Coronary artery (tissue), 2 donors: ENCODE measurements around the gene WDR74.
"Not testable (repeated sequence)": the region's sequence is repeated elsewhere in the genome, so short reads cannot be mapped to it uniquely, and the experiment has no call there.

Experiments used
- DNase-seq: peaks from one replicate; pipeline ENCODE4 v3.0.0-alpha.2; 2017; ENCODE audit warnings: low spot score
- H3K27ac ChIP-seq, 2 donors: fragments of 200-600 bp; sonication (generic); one replicate each; pipeline ENCODE4 v1.5.1; 2016 to 2019
- H3K4me3 ChIP-seq: fragments of 200-600 bp; sonication (generic); 2 replicates; pipeline ENCODE4 v1.5.1; 2016; ENCODE audit warnings: mild to moderate bottlenecking, moderate library complexity
- TF ChIP-seq, protein P1 (sequence below): fragments of 200-600 bp; sonication (generic); IDR thresholded peaks from one replicate; pipeline ENCODE4 v1.5.1; 2019; ENCODE audit warnings: antibody characterized with exemption

The WDR74 gene

DNA sequence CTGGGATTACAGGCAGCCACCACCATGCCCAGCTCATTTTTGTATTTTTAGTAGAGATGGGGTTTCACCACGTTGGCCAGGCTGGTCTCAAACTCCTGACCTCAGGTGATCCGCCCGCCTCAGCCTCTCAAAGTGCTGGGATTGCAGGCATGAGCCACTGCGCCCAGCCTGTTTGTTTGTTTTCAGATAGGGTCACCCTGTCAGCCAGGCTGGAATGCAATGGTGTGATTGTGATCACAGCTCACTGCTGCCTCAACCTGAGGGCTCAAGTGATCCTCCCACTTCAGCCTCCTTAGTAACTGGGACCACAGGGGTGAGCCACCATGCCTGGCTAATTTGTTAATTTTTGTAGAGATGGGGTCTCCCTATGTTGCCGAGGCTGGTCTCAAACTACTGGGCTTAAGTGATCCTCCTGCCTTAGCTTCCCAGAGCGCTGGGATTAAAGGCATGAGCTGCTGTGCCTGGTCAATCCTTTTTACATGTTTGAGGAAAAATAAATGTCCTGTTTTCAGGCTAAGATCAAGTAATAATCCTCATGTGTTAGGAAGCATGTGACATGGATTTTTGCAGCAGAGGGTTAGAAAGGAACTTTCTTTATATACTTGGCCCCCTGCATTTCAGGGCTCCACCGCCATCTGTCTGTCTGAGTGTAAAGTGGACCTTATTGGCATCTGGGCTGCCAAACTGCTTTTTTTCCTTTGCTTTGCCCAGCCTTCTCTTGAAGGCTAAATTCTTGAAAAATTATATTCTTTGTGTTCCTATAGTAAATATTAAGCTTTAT lies 36.5 kb upstream of the WDR74 start:
- Histone ChIP-seq H3K27ac (no peak overlapping the region), H3K4me3 (no peak overlapping the region)
- TF ChIP-seq, protein P1, sequence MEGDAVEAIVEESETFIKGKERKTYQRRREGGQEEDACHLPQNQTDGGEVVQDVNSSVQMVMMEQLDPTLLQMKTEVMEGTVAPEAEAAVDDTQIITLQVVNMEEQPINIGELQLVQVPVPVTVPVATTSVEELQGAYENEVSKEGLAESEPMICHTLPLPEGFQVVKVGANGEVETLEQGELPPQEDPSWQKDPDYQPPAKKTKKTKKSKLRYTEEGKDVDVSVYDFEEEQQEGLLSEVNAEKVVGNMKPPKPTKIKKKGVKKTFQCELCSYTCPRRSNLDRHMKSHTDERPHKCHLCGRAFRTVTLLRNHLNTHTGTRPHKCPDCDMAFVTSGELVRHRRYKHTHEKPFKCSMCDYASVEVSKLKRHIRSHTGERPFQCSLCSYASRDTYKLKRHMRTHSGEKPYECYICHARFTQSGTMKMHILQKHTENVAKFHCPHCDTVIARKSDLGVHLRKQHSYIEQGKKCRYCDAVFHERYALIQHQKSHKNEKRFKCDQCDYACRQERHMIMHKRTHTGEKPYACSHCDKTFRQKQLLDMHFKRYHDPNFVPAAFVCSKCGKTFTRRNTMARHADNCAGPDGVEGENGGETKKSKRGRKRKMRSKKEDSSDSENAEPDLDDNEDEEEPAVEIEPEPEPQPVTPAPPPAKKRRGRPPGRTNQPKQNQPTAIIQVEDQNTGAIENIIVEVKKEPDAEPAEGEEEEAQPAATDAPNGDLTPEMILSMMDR = no peak
- no peak for DNase-seq

DNA sequence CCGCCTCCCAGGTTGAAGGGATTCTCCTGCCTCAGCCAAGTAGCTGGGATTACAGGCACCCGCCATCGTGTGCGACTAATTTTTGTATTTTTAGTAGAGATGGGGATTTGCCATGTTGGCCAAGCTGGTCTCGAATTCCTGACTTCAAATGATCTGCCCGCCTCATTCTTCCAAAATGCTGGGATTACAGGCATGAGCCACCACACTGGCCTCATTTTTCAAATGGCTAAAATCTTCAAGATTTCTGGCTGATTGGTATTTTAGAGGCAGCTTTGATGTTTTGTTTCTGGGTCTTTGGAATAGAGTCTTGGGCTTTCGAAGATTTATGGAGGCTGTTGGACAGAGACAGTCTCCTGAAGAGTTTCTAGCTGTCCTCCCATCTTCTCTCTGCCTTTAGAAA lies 35.5 kb upstream of the WDR74 start:
- no peak for DNase-seq
- H3K27ac ChIP-seq = no peak overlapping the region
- no peak overlapping the region for H3K4me3 ChIP-seq
- TF ChIP-seq, protein P1 = no peak

DNA sequence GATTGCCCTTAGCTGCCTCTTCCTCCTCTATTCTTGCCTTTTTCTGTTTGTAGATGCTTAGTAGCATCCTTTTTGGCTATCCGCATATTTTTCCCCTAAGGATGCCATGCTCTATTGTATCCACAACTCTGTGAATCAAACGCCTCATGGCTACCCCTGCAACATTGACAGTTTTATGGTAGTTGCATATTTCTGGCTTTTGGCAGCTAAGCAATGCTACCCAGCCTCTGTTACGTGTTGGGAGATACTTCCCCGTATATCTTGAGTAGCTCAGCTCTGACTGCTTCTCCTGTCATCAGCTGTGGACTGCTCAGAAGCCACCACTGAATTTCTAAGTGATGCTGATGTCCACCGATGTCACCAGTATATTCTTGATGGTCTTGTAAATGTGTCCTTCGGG lies 26.2 kb upstream of the WDR74 start:
- no peak overlapping the region for H3K27ac ChIP-seq
- TF ChIP-seq, protein P1 = no peak
- no peak overlapping the region for H3K4me3 ChIP-seq
- no peak for DNase-seq

DNA sequence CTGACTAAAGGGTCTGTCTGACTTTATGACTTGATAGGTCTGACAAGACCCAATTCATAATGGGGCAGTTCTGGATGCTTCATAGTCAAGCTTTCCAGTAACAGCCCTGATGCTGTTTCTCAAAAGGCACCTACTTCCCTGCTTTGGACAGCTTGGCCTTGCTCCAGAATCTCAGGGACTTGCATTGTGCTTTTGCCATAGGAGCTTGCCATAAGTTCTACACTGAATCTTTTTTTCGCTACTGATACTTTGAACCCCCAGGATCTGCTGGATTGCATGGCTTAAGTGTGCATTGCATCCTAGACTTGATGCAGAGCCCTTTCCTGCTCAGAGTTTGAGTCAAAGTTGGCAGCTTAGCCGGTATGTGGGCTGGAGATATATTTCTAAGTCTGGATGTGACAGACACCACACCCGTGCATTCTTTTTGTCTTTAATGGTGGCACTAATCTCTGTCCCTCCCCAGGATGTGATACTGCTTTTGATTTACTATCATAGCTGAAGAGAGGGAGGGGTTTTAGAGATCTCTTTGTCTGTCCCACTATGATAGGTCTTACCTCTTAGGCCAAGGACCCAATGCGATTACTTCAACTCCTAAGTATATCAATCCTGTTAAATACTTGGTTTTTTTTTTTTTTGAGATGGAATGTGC lies 24.4 kb upstream of the WDR74 start:
- Histone ChIP-seq H3K27ac (no peak overlapping the region), H3K4me3 (no peak overlapping the region)
- TF ChIP-seq, protein P1 = no peak
- no peak for DNase-seq

DNA sequence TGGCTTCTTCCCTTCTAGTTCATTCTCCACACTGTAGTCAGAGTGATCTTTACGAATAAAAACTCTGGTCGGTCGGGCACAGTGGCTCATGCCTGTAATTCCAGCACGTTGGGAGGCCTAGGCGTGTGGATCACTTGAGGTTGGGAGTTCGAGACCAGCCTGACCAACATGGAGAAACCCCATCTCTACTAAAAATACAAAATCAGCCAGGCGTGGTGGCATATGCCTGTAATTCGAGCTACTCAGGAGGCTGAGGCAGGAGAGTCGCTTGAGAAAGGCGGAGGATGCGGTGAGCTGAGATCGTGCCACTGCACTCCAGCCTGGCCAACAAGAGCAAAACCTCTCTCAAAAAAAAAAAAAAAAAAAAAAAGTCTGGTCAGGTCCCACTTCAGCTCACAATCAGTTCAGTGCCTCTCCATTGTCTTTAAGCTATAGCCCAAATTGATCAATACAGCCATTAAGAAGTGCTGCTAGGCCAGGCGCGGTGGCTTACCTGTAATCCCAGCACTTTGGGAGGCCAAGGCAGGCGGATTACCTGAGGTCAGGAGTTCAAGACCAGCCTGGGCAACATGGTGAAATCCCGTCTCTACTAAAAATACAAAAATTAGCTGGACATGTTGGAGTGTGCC lies 22.3 kb upstream of the WDR74 start:
- not testable (repeated sequence) for H3K27ac ChIP-seq, H3K4me3 ChIP-seq, DNase-seq

DNA sequence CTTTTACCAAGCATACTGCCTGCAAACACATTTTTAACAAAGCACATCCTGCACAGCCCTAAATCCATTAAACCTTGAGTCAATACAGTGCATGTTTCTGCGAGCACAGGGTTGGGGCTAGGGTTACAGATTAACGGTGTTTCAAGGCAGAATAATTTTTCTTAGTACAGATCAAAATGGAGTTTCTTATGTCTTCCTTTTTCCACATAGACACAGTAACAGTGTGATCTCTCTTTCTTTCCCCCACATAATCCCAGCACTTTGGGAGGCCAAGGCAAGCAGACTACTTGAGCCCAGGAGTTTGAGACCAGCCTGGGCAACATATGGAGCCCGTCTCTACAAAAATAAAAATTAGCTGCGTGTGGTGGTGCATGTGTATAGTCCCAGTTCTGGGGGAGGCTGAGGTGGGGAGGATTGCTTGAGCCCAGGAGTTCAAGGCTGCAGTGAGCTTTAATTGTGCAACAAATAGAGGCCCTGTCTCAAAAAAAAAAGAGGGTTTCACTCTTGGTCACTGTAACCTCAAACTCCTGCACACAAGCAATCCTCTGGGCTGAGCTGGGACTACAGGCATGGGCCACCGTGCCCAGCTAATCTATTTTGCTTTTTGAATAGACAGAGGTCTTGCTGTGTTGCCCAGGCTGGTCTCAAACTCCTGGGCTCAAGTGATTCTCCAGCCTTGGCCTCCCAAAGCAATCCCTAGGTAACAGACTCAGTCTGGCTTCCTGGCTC lies 21.6 kb upstream of the WDR74 start:
- Histone ChIP-seq H3K4me3 (no peak overlapping the region), H3K27ac (no peak overlapping the region)
- TF ChIP-seq, protein P1 = no peak
- DNase-seq = no peak

DNA sequence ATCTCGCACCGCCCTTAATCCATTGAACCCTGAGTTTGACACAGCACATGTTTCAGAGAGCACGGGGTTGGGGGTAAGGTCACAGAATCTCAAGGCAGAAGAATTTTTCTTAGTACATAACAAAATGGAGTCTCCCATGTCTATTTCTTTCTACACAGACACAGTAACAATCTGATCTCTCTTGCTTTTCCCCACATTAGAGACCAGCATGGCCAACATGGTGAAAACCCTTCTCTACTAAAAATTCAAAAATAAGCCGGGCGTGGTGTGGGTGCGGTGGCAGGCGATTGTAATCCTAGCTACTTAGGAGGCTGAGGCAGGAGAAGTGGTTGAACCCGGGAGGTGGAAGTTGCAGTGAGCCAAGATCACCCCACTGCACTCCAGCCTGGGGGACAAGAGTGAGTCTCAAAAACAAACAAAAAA lies 19.9 kb upstream of the WDR74 start:
- H3K4me3 ChIP-seq, H3K27ac ChIP-seq, DNase-seq: not testable (repeated sequence)
